Mucosa of descending colon (tissue), 3 donors: ENCODE measurements around the gene NACAD. TPM values are rescaled to one million over a fixed set of nuclear protein-coding genes. Genes with fewer than 3 reads are reported as not detected.

ENCODE experiments used
- ATAC-seq: fragments of 200-7000 bp; cut with Tn5 transposase; one replicate; pipeline ENCODE4 v1.9.1; 2020; ENCODE audit warnings: mild to moderate bottlenecking, moderate library complexity
- DNase-seq, 3 donors: peaks; one replicate each; pipeline ENCODE4 v3.0.0-alpha.2; 2020
- H3K36me3 ChIP-seq: fragments of 200-600 bp; one replicate; pipeline ENCODE4 v1.8.0; 2021; ENCODE audit warnings: low read depth, mild to moderate bottlenecking
- H3K4me1 ChIP-seq: fragments of 200-600 bp; one replicate; pipeline ENCODE4 v1.8.0; 2021; ENCODE audit warnings: low read depth, mild to moderate bottlenecking
- H3K4me3 ChIP-seq: fragments of 200-600 bp; one replicate; pipeline ENCODE4 v1.8.0; 2021; ENCODE audit warnings: mild to moderate bottlenecking
- H3K9me3 ChIP-seq: fragments of 200-600 bp; one replicate; pipeline ENCODE4 v1.8.0; 2021; ENCODE audit warnings: mild to moderate bottlenecking
- intact Hi-C, 2 donors: fragments of 100-400 bp; cut with DNase I in 1 of 2; cut with micrococcal nuclease in 1 of 2; formaldehyde crosslinking; loops; one replicate each; pipeline versions ENCODE4 v1.11.0 to v1.11.1; 2022; cut with DNase I, micrococcal nuclease
- total RNA-seq, 3 donors: library from RNA; stranded (reverse); fragmentation: NEBNext Ultra II Directional in 2 of 3; extraction: Animal tissue kit (Norgen Biotek cat#: 25700) in 2 of 3; gene quantifications; one replicate each; pipeline versions ENCODE4 v1.2.1 to v1.2.4, GENCODE V29; 2021 to 2023
- TF ChIP-seq, protein P1 (sequence below): fragments of 200-600 bp; IDR thresholded peaks from one replicate; pipeline ENCODE4 v1.8.0; 2022; ENCODE audit warnings: antibody characterized with exemption, mild to moderate bottlenecking
- donor health status: DM: no; HTN: no; CAD: no; lungs with moderate emphysema.
- donor health status: DM: no; HTN: no; CAD: no.
- donor health status: DM: no; HTN: yes; CAD: no.

Gene NACAD
- total RNA-seq, 3 donors from 2014 or later, result 0.49 to 14.5 (median 1.2) TPM

- no peaks in the 10 kb centered on the region for H3K36me3 ChIP-seq
- ATAC-seq, result no peak
- no peaks in the 10 kb centered on the region for H3K4me1 ChIP-seq
- intact Hi-C loops, result loop anchor here in 1 of 2 donors (10.0 kb wide), 1 partner anchor 272 kb away; no protein-coding TSS in a partner anchor
- TF ChIP-seq, protein P1, sequence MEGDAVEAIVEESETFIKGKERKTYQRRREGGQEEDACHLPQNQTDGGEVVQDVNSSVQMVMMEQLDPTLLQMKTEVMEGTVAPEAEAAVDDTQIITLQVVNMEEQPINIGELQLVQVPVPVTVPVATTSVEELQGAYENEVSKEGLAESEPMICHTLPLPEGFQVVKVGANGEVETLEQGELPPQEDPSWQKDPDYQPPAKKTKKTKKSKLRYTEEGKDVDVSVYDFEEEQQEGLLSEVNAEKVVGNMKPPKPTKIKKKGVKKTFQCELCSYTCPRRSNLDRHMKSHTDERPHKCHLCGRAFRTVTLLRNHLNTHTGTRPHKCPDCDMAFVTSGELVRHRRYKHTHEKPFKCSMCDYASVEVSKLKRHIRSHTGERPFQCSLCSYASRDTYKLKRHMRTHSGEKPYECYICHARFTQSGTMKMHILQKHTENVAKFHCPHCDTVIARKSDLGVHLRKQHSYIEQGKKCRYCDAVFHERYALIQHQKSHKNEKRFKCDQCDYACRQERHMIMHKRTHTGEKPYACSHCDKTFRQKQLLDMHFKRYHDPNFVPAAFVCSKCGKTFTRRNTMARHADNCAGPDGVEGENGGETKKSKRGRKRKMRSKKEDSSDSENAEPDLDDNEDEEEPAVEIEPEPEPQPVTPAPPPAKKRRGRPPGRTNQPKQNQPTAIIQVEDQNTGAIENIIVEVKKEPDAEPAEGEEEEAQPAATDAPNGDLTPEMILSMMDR, result no peak
- no peak for DNase-seq
- H3K9me3 ChIP-seq, result no peaks in the 10 kb centered on the region
- H3K4me3 ChIP-seq, result no peak overlapping the region
These were observed 38.2 kb upstream of the NACAD start for GRCh38 chr7:45126920-45127319.

- Histone ChIP-seq H3K9me3 (no peaks in the 10 kb centered on the region), H3K4me3 (no peak overlapping the region), H3K4me1 (no peaks in the 10 kb centered on the region), H3K36me3 (no peaks in the 10 kb centered on the region)
- TF ChIP-seq, protein P1, result no peak
- no peak for ATAC-seq
- DNase-seq, result no peak
- intact Hi-C loops, result loop anchor here in 1 of 2 donors (10.0 kb wide), 1 partner anchor 271 kb away; no protein-coding TSS in a partner anchor
These were observed 37.4 kb upstream of the NACAD start for GRCh38 chr7:45126201-45126600.

DNA sequence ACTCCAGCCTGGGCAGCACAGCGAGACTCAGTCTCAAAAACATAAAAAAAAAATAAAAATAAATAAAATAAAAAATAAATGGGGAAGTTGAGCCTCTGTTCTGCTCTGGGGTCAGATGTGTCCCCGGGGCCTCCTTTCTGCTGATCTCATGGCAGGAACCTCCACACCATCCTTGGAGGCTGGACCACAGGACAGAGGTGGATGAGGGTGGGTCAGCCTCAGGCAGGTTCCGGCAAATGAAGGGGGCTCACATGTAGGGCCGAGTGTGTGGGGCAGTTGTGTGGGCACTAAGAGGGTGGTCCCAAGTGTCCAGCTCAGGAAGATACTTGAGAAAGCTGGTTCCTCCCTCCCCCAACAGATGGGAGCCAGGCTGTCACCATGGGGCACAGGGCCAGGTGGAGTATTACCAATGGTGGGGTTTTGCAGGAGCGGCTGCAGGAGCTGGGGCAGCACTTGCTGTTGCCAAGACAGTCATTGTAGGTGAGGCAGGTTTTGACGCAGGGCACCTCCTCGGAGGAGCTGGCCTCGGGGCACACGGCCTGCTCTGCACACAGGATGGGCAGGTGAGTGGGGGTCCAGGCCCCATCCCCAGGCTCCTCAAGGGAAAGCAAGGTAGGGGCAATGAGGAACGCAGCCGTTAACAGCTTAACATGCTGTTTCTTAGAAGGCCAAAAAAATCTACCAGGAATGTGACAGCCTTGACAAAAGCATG lies 36.6 kb upstream of the NACAD start:
- TF ChIP-seq, protein P1, result no peak
- DNase-seq (no peak), ATAC-seq (no peak)
- no peak overlapping the region for H3K4me3 ChIP-seq
- H3K9me3 ChIP-seq, result no peaks in the 10 kb centered on the region
- intact Hi-C loops, result loop anchor here in 1 of 2 donors (10.0 kb wide), 1 partner anchor 271 kb away; no protein-coding TSS in a partner anchor
- no peaks in the 10 kb centered on the region for H3K36me3 ChIP-seq
- no peaks in the 10 kb centered on the region for H3K4me1 ChIP-seq

DNA sequence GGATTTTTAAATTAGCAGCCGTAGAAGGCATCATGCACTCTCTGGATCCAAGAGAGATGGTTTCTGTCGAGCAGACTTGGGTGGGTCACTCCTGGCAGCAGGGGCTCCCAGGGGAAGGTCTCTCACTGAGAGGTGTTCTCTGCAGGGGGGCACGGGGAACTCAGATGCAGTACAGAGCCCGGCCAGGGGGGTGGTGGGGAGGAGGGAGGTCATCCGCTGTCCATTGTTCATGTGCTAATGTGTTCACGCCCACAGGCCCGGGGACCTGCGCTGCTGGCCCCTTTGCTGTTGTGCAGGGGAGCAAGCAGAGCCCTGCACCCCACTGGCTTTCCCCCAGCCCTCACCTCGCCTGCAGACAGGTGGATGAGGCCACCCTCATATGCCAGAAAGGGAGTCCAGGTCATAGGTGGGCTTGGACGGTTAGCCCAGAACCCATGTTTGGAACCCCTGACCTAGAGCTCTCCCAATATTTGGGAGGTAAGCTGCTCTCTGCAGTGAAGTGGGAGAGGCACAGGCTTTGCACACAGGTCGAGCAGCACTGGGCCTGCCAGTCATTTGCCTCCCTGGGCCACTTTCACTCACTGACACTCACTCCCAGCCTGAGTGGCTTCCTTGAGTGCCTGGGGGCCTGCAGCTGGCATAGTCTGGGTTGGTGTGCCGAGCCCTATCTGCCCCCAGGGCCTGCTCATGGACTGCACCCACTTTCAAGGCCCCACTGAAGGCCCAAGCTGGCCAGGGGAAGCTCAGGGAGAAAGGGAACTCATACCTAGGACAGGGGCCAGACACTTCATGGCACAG lies 35.3 kb upstream of the NACAD start:
- Histone ChIP-seq H3K4me3 (no peak overlapping the region), H3K9me3 (no peaks in the 10 kb centered on the region), H3K36me3 (no peaks in the 10 kb centered on the region), H3K4me1 (no peaks in the 10 kb centered on the region)
- TF ChIP-seq, protein P1, result no peak
- no peak for ATAC-seq
- no peak for DNase-seq
- intact Hi-C loops, result loop anchor here in 1 of 2 donors (10.0 kb wide), 1 partner anchor 269 kb away; no protein-coding TSS in a partner anchor

GRCh38 chr7:45122975-45123860 lies 34.4 kb upstream of the NACAD start:
- intact Hi-C loops, result loop anchor here in 1 of 2 donors (10.0 kb wide), 1 partner anchor 268 kb away; no protein-coding TSS in a partner anchor
- no peaks in the 10 kb centered on the region for H3K4me1 ChIP-seq
- ATAC-seq (no peak), DNase-seq (no peak)
- no peaks in the 10 kb centered on the region for H3K9me3 ChIP-seq
- H3K4me3 ChIP-seq, result no peak overlapping the region
- no peaks in the 10 kb centered on the region for H3K36me3 ChIP-seq
- TF ChIP-seq, protein P1, result no peak
